Colon (tissue), 2 donors: ENCODE measurements around the gene PIGQ.

ENCODE experiments used
- FAIRE-seq: peaks from 2 replicates; lab custom pipeline; 2012; peaks lifted over from hg19 to GRCh38; lab: Jason Lieb, UNC
- donor health status: control.
- donor health status: control.

Gene PIGQ

GRCh38 chr16:567373-568256 lies 2.2 kb upstream of the PIGQ start:
- FAIRE-seq = no peak

- no peak for FAIRE-seq
Measured at GRCh38 chr16:568401-569258, 1.1 kb upstream of the PIGQ start.

DNA sequence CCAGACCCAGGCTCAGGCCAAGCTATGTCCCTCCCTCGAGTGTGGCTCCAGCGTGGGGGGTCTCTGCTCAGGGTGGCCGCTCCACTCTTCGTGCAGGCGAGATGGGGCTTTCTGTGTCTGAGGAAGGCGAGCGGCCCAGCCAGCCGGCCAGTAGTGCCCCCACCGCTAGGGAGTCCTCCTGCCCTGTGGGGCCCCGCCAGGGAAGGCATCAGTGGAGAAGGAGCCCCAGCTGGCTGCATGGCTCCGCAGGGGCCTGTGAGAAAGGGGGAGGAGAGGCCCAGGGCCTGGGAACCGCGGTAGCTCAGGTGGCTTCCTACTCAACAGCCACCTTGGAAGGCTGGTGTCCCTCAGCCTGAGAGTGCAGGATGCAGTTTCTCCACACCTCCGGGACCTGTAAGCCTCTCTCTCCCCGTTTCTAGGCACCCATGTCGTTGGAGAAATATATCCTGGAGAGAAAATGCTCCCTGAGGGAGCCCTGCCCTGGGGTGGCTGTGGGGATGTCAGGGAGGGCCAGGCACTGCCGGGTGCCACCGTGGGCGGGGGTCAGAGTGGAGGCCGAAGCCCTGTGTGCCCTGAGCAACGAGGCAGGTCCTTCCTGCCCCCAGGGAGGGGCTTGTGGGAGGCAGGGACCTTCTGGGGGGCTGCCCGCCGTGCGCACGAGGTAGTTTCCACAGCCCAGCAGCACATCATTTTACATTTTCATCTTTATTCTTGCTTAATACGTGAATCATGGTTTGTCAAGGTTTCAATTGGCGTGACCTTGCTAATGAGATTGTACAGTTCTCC lies 3.3 kb downstream of the PIGQ start:
- no peak for FAIRE-seq

- FAIRE-seq = no peak
Measured at GRCh38 chr16:574021-574760, 4.4 kb downstream of the PIGQ start.

DNA sequence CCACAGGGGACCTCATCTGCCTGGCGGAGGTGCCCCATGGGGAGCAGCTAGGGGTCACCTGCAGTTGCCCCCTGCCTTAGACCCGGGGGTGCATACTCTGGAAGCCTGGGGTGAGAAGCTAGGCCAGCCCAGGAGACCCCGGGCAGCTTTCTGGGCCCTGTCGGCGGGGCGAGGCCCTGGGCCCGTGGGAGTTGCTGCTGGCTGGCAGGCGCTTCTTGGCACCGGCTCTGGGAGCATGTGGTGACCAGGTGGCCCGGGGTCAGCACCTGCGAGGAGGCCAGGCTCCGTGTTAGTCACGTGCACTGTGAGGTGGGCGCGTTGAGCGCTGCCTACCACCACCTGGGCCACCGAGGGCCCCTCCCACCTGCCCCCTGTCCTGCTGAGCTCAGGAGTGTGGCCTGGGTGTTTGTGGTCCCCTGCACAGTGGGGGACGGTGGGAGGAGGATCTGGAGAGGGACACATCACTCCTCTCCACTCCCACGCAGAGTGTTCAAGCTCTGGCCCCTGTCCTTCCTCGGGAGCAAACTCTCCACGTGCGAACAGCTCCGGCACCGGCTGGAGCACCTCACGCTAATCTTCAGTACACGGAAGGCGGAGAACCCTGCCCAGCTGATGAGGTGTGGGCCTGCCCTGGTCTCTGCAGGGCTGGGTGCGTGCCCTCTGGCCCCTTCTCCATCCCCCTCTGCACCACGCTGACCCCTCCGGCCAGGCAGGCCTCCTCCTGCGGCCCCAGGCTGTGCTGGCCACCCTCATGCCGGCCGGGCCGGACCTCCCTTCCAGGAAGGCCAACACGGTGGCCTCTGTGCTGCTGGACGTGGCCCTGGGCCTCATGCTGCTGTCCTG lies 5.8 kb downstream of the PIGQ start:
- no peak for FAIRE-seq

DNA sequence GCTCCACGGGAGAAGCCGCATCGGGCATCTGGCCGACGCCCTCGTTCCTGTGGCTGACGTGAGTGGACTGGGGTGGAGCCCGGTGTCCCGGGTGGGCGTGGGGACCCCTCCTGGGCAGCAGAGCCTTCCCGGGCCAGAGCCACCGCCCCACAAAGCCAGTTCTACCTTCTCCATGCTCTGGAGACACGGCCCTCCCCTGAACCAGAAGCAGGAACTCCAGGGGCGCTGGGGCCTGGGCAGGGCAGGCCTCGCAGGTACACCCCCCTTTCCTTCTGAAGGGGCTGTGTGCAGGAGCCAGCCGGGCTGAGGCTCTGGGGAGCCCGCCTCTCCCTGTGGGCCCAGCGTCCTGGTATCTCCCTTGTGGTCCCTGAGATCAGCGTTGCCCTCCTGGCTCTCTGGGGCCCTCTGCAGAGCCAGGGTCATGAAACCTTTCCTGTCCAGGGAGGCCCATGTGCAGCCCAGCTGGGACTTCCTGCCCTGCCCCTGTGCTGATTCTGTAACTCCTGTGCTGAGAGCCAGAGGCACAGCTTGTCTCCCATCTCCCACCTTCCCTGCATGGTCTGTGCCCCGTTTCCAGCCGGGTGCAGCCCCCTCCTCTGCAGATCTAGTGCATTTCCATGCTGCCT lies 6.5 kb downstream of the PIGQ start:
- no peak for FAIRE-seq

DNA sequence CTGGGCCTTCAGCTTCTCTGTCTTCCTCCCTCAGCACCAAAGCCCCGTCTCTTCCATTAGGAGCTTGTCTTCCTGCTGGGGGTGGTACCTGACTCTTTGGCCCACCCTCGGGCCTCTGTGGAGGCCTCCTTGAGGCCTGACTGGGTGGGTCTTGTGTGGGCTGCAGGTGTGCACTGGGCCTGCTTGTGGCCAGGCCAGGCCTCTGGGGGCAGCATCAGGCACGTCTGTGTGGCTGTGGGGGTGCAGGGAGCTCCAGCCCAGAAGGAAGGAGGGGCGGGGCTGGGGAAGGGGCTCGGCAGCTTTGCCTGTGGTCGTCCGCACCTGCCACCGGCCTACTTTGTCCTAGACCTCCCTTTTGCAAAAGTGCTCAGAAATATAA lies 7.0 kb downstream of the PIGQ start:
- no peak for FAIRE-seq

DNA sequence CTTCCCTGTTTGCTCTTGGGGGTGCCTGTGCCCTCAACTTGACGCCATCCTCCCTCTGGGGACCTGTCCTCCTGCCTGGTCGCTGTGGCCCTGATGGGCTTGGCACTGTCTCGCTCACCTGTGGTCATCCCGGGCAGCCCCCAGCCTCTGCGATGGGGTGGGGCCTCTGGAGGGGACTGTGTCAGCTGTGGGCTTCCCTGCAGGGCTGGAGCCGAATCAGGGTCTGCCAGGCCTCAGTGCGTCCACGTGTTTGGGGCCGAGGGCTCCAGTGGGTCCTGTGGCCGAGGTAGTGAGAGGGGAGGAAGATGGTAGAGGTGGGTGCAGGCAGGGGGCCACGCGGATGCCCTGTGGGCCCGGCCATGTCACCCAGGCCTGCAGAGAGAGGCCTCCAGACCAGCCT lies 8.0 kb downstream of the PIGQ start:
- FAIRE-seq = no peak

- no peak for FAIRE-seq
Measured at GRCh38 chr16:578232-578869, 8.6 kb downstream of the PIGQ start.

GRCh38 chr16:578870-579405 lies 9.2 kb downstream of the PIGQ start:
- FAIRE-seq = no peak

GRCh38 chr16:580141-580945 lies 10.6 kb downstream of the PIGQ start:
- no peak for FAIRE-seq

DNA sequence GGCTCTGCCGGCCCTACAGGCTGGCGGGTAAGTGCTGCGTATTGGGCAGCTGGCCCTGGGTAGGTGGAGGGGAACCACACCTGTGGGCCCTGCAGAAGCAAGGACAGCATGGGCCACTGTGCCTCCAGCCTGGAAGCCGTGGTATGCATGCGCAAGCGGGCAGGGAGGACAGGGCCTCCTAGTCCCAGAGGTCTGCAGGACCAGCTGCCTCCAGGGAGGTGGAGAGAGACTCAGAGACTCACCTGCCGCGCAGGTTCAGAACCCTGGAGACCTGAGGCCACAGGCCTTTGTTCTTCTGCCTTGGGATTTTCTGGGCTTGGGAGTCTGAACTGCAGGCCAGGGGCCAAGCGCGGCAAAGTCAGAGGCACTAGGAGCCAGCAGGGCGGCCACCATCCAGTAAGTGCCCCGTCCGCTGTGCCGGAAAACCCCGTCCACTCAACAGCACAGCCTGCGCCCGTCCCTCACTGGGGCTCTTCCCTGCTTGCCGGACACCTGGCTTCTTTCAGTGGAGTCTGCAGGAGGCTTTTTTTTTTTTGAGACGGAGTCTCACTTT lies 11.3 kb downstream of the PIGQ start:
- no peak for FAIRE-seq

DNA sequence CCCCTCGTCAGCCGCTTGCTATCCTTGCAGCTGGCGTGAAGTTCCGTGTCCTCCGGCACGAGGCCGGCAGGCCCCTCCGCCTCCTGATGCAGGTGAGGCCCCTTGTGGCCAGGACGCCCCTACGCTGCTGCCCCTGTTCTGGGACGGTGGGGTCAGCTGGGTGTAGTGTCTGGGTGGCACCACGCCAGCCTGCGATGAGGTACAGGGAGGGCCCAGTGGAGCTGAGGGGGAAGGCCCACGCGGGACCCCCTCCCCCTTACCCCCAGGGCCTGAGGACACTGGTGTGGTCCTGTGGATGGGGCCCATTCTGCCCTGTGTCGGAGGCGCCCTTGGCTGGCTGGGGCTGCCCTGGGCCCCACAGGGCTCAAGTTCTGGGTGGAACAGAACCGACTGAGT lies 12.4 kb downstream of the PIGQ start:
- no peak for FAIRE-seq

DNA sequence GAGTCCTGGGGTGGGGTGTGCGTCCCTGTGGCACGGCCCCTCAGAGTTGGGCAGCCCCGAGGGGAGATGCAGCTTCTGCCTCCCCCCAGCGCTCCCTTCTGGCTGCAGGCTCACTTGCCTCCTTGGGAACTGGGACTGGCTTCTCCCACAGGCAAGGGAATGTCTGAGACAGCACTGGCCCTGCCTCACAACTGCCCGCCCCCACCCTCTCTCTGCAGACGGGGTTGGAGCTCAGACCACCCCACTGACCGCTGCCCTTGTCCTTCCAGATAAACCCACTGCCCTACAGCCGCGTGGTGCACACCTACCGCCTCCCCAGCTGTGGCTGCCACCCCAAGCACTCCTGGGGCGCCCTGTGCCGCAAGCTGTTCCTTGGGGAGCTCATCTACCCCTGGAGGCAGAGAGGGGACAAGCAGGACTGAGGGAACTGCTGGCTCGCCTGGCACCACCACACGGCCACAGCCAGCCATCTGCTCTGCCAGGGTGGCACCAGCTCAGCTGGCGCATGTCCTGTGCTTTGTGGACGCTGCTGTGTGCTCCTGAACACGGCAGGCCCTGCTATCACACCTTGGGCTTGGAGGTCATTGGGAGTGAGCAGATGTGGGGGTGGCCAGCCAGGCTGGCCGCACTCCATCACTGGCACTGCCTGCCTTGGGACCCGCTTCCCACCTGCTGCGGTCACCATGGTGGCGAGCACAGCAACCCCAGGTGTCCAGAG lies 13.0 kb downstream of the PIGQ start:
- FAIRE-seq = no peak

DNA sequence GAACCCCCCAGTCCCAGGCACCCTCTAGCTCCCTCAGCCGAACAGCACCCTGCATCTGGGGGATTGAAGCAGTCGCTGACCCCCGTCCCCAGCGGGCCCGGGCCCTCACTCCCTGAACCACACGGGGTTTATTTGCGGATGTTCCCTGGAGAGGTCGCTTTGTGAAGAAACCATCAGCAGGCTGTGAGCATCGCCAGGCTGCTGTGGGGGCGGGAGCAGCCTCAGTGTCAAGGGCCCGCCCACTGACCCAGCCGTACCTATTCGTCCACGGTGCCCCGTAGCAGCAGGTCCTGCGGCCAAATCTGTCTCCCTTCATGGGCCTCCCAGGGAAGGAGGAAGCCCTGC lies 13.7 kb downstream of the PIGQ start:
- FAIRE-seq = no peak

GRCh38 chr16:583815-584591 lies 14.2 kb downstream of the PIGQ start:
- no peak for FAIRE-seq

DNA sequence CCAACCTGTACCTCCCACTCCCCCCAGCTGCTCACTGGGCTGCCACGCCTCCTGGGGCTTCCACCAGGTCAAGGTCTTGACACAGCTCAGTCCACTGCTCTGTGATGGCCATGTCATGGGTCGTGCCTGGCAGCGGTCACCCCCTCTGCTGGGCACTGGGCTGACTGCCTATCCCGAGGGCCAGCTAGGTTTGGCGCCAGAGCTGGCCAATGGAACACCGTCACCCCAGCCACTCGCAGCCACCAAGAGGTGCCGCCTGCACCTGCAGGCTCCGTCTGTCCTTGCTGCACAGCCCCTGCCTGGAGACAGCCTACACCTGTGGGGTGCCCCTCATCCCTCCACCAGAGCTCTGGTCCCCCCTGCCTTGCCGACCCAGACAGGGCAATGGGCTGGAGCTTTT lies 15.6 kb downstream of the PIGQ start:
- no peak for FAIRE-seq
